ENCODE measurements around the gene MEIKIN.

- TF ChIP-seq, protein P1, sequence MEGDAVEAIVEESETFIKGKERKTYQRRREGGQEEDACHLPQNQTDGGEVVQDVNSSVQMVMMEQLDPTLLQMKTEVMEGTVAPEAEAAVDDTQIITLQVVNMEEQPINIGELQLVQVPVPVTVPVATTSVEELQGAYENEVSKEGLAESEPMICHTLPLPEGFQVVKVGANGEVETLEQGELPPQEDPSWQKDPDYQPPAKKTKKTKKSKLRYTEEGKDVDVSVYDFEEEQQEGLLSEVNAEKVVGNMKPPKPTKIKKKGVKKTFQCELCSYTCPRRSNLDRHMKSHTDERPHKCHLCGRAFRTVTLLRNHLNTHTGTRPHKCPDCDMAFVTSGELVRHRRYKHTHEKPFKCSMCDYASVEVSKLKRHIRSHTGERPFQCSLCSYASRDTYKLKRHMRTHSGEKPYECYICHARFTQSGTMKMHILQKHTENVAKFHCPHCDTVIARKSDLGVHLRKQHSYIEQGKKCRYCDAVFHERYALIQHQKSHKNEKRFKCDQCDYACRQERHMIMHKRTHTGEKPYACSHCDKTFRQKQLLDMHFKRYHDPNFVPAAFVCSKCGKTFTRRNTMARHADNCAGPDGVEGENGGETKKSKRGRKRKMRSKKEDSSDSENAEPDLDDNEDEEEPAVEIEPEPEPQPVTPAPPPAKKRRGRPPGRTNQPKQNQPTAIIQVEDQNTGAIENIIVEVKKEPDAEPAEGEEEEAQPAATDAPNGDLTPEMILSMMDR (conservative IDR thresholded peaks at IDR 0.05) = no peak
- no peak for TF ChIP-seq ZFX (IDR thresholded peaks at IDR 0.05)
Measured at GRCh38 chr5:131976414-131977211, 31.1 kb upstream of the MEIKIN start.
